GM18499 (cell line): ENCODE results near the gene RNF113B.

Source experiments
- ATAC-seq: cut with Tn5 transposase; IDR thresholded peaks from one replicate; pipeline ENCODE4 v1.9.1; 2021; ENCODE audit warnings: moderate number of reproducible peaks; ENCODE audit not compliant: insufficient read depth, unreplicated experiment

The RNF113B gene

GRCh38 chr13:98206946-98207345 lies 29.9 kb upstream of the RNF113B start:
- ATAC-seq: no peak

GRCh38 chr13:98204546-98204945 lies 27.5 kb upstream of the RNF113B start:
- ATAC-seq: no peak

GRCh38 chr13:98203646-98204326 lies 26.7 kb upstream of the RNF113B start:
- ATAC-seq: no peak

- no peak for ATAC-seq
Measured at GRCh38 chr13:98201984-98202383, 24.9 kb upstream of the RNF113B start.

- no peak for ATAC-seq
Measured at GRCh38 chr13:98201189-98201588, 24.1 kb upstream of the RNF113B start.

GRCh38 chr13:98200211-98200878 lies 23.3 kb upstream of the RNF113B start:
- ATAC-seq: no peak

GRCh38 chr13:98199480-98199879 lies 22.4 kb upstream of the RNF113B start:
- no peak for ATAC-seq

GRCh38 chr13:98198683-98199082 lies 21.6 kb upstream of the RNF113B start:
- no peak for ATAC-seq

- ATAC-seq: no peak
Measured at GRCh38 chr13:98195054-98195791, 18.2 kb upstream of the RNF113B start.

GRCh38 chr13:98192008-98192407 lies 14.9 kb upstream of the RNF113B start:
- ATAC-seq: no peak

GRCh38 chr13:98190889-98191444 lies 13.9 kb upstream of the RNF113B start:
- no peak for ATAC-seq

GRCh38 chr13:98189841-98190505 lies 12.9 kb upstream of the RNF113B start:
- no peak for ATAC-seq

- ATAC-seq: no peak
Measured at GRCh38 chr13:98188544-98189166, 11.6 kb upstream of the RNF113B start.

GRCh38 chr13:98187965-98188261 lies 10.8 kb upstream of the RNF113B start:
- ATAC-seq: no peak

- ATAC-seq: no peak
Measured at GRCh38 chr13:98187155-98187964, 10.3 kb upstream of the RNF113B start.

- no peak for ATAC-seq
Measured at GRCh38 chr13:98184792-98185191, 7.7 kb upstream of the RNF113B start.

GRCh38 chr13:98182589-98182988 lies 5.5 kb upstream of the RNF113B start:
- no peak for ATAC-seq

- no peak for ATAC-seq
Measured at GRCh38 chr13:98182153-98182552, 5.1 kb upstream of the RNF113B start.

- ATAC-seq: no peak
Measured at GRCh38 chr13:98181111-98181815, 4.2 kb upstream of the RNF113B start.
